Measurements from ENCODE around the gene POMT1.

GRCh38 chr9:131483319-131484050 is 19.2 kb upstream of the POMT1 start:
- no peak for TF ChIP-seq SNAI2 (CRISPR knock-in tag; IDR thresholded peaks at IDR 0.05)
- no peak for TF ChIP-seq CREB5 (CRISPR knock-in tag; IDR thresholded peaks at IDR 0.05; ENCODE audit: low read depth)
